IPS-NIHi7 (cell line): Measurements from ENCODE around the gene MMS19.

Experiments used
- DNase-seq: peaks from one replicate; pipeline ENCODE4 v3.0.0; 2012; ENCODE audit warnings: mixed read lengths; ENCODE audit errors: extremely low spot score

Gene MMS19

GRCh38 chr10:97468162-97468561 lies 30.1 kb downstream of the MMS19 start:
- DNase-seq, result no peak

- DNase-seq, result no peak
Measured at GRCh38 chr10:97466755-97467154, 31.5 kb downstream of the MMS19 start.

- DNase-seq, result no peak
Measured at GRCh38 chr10:97465982-97466381, 32.2 kb downstream of the MMS19 start.

- no peak for DNase-seq
Measured at GRCh38 chr10:97464226-97464625, 34.0 kb downstream of the MMS19 start.

- peak; percentile 85 for DNase-seq
Measured at GRCh38 chr10:97463363-97464132, 34.7 kb downstream of the MMS19 start.

- DNase-seq, result no peak
Measured at GRCh38 chr10:97462309-97462708, 35.9 kb downstream of the MMS19 start.

GRCh38 chr10:97459933-97460332 lies 38.3 kb downstream of the MMS19 start:
- DNase-seq, result no peak

- DNase-seq, result no peak
Measured at GRCh38 chr10:97459111-97459510, 39.1 kb downstream of the MMS19 start.

GRCh38 chr10:97456686-97457065 lies 41.5 kb downstream of the MMS19 start:
- DNase-seq, result no peak

- DNase-seq, result no peak
Measured at GRCh38 chr10:97456034-97456685, 42.1 kb downstream of the MMS19 start.

GRCh38 chr10:97454330-97455036 lies 43.7 kb downstream of the MMS19 start:
- no peak for DNase-seq

GRCh38 chr10:97452352-97452751 lies 45.9 kb downstream of the MMS19 start:
- no peak for DNase-seq

- no peak for DNase-seq
Measured at GRCh38 chr10:97451605-97452004, 46.6 kb downstream of the MMS19 start.

- no peak for DNase-seq
Measured at GRCh38 chr10:97450828-97451227, 47.4 kb downstream of the MMS19 start.

GRCh38 chr10:97445722-97446639 lies 52.2 kb downstream of the MMS19 start, which contains the start of the genes EXOSC1 and ZDHHC16:
Gene EXOSC1 (minus strand): TSS chr10:97446006. CDS start chr10:97445985, 21 bp downstream.
Gene ZDHHC16 (plus strand): TSS chr10:97446175. CDS start chr10:97451676, 5,501 bp downstream.
- DNase-seq, result peak; percentile 99

- no peak for DNase-seq
Measured at GRCh38 chr10:97445357-97445721, 52.9 kb downstream of the MMS19 start.

- no peak for DNase-seq
Measured at GRCh38 chr10:97444212-97444611, 54.0 kb downstream of the MMS19 start.

GRCh38 chr10:97442277-97442676 lies 55.9 kb downstream of the MMS19 start:
- DNase-seq, result no peak

GRCh38 chr10:97435211-97435610 lies 63.0 kb downstream of the MMS19 start:
- no peak for DNase-seq

GRCh38 chr10:97434557-97434956 lies 63.7 kb downstream of the MMS19 start:
- DNase-seq, result no peak

GRCh38 chr10:97434055-97434454 lies 64.2 kb downstream of the MMS19 start:
- no peak for DNase-seq

- DNase-seq, result no peak
Measured at GRCh38 chr10:97428572-97428981, 69.6 kb downstream of the MMS19 start.
